Measurements from ENCODE around the gene MAGEB5.
"Not testable (repeated sequence)": the region's sequence is repeated elsewhere in the genome, so short reads cannot be mapped to it uniquely, and the experiment has no call there.

Gene MAGEB5
- total RNA-seq, result 0 reads per million in 4 donors

DNA sequence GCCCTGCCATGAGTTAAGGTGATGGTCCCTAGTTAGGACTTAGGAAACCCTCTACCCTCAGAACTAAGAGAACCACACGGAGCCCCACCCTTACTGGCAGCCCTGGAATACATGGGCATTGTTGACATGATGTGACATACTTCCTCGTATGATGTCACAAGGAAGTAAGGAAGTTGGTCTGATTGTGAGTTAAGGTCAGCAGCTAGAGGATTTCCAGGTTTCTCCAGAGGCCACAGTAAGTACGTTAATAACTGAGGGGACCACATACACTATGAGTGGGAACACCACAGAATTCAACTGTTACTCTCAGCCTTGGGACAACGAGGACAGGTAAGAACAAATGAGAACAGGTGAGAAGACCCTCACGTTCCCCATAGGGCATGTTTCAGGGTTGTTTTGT, at the start of gene MAGEB5:
MAGEB5 (plus strand) TSS at position 301 of the 400 bp plus-strand sequence. CDS start 1,133 bp downstream, outside the sequence.
- no peak for DNase-seq

DNA sequence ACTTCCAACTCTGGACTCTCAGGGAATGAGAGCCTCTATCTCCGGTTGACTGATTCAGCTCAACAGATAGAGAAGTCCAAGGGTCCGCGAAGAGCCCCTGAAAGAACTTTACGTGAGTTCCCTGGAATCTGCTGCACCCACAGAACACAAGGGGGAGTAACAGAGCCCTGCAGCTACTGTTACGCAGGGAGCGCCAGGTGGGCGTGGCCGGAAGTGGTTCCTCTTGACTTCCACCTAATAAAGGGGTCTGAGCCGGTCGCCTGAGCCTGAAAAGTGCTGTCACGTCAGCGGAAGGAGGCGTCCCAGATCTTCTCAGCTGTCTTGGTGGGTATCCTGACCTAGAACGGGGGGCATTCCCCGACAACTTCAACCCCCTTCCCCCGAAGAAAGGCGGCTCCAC, 23.8 kb upstream of the MAGEB5 start, which contains the start of gene MAGEB6:
MAGEB6 (plus strand) TSS at position 237 of the 400 bp plus-strand sequence. CDS start 1,407 bp downstream, outside the sequence.
- DNase-seq, result no peak

DNA sequence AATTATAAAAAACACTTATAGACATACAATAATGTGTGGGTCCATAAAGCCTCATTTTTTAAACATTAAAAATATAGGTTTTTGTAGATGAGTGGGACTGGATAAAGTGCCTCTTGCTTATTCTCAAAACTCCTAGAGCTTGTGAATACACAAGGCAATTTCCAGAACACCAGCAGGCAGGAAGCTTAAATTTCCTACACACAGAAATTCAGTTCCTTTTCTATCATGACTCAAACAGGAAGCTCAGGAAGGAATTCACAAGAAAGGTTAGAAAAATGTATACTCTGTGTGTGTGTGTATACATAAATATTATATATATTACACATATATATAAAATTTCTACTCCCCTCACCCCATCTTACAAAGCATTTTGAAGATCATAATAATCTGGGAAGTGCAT, 12.4 kb upstream of the MAGEB5 start:
- no peak for DNase-seq

DNA sequence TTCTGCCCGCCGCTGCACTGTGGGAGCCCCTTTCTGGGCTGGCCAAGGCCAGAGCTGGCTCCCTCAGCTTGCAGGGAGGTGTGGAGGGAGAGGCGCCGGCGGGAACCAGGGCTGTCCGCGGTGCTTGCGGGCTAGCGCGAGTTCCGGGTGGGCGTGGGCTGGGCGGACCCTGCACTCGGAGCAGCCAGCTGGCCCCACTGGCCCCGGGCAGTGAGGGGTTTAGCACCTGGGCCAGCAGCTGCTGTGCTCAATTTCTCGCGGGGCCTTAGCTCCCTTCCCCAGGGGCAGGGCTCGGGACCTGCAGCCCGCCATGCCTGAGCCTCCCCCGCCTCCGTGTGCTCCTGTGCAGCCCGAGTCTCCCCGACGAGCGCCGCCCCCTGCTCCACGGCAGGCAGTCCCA, 11.3 kb upstream of the MAGEB5 start:
- not testable (repeated sequence) for DNase-seq

DNA sequence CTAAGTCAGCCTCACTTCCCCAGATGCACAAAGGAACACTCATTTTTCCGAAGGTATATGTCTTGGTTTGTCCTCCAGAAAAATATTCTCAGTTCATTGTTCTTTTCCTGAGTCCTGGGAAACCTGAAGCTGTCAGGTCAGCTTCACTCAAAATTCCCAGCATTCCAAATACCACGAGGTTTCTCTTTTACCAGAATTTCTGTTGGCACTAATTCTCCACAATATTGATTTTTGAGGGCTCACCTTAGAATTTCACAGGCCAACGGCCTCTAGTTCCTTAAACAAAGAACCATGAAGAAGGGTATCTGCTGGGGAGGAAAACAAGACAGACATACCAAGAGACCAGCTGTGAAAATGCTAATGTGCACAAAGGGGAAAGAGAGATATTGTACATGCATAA, 8.0 kb upstream of the MAGEB5 start:
- no peak for DNase-seq

- no peak for DNase-seq
Measured at GRCh38 chrX:26219351-26219750, 3.4 kb downstream of the MAGEB5 start.

- no peak for DNase-seq
Measured at GRCh38 chrX:26234177-26234576, 18.2 kb downstream of the MAGEB5 start.

- DNase-seq, result no peak
Measured at GRCh38 chrX:26253526-26253925, 37.6 kb downstream of the MAGEB5 start.

DNA sequence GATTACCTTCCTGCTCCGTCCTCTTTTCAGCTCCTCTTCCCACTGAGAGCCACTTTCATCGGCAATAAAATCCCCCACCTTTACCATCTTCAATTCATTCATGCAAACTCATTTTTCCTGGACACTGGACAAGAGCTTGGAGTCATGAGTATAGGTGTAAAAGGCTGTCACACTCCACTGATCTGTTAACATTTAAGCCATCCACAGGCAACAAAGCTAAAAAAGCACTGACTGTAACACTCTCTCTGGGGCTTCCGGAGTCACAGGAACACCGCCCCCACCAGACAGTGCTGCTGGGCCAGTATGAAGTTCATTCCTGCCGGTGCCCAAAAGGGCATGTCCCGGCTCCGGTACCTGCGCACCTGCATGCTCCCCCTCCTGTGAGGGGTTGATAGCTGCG, 38.5 kb downstream of the MAGEB5 start:
- no peak for DNase-seq

- DNase-seq, result no peak
Measured at GRCh38 chrX:26262121-26262523, 46.2 kb downstream of the MAGEB5 start.

Data from T-helper 1 cell (primary cell).